GM12864 (cell line): ENCODE measurements around the gene TAF5L.

Experiments
- DNase-seq: peaks from one replicate; pipeline ENCODE4 v3.0.0-alpha.2; 2011; ENCODE audit warnings: low read depth
- H3K4me3 ChIP-seq: 2 replicates; pipeline ENCODE4 v1.5.1; 2011; ENCODE audit warnings: mild to moderate bottlenecking, low read depth, low read length, control low read depth
- TF ChIP-seq, protein P1 (sequence below): IDR thresholded peaks from 2 replicates; pipeline ENCODE4 v1.5.1; 2011; ENCODE audit warnings: low read depth, mild to moderate bottlenecking, moderate library complexity, low read length, control low read depth, inconsistent platforms; ENCODE audit errors: missing control alignments

TAF5L gene

DNA sequence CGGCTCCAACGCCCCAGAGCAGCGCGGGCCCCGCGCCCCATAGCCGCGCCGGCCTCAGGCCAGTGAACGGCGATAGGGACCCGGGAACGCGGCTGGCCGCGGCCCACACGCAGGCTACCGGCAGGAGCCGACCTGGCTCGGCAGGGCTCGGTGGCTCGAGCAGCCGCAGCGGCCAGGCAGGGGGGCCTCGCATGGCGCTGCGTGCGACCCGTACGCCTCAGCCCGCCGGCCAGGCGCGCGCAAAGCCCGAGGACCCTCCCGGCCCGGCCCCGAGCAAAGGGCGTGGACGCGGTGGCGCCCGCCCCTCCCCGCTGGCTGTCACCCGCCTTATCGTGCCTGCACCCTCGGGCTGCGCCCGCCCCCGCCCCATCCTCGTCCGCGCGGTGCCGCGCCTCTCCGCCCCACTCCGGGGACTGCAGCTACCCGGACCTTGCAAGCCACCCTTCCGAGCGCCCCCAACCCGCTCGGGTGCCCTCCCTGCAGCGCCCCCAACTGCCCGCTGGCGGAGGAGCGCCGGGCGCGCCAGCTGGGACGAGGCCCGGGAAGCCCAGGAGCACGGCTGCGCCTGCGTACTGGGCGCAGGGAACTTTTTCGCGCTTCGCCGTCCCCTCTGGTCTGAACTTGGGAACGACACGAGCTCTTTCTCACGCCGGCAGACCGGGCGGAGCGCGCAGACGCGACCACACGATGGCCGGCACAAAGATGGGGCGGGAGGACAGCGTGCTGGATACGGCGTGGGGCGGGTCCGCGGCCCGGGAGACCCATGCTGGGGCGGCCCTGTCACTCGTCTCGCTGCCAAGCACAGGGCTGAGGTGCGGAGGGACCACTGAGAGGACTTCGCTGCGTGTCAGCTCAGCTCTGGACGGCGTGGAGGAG, 67.2 kb downstream of the TAF5L start, which contains the start of gene ABCB10:
Gene ABCB10 (minus strand): TSS at position 248 of the 876 bp plus-strand sequence. CDS start 55 bp downstream, at position 193.
- peak; percentile 89 for DNase-seq
- peak within 1 kb of the TSS; percentile 69 for H3K4me3 ChIP-seq
- TF ChIP-seq, protein P1, sequence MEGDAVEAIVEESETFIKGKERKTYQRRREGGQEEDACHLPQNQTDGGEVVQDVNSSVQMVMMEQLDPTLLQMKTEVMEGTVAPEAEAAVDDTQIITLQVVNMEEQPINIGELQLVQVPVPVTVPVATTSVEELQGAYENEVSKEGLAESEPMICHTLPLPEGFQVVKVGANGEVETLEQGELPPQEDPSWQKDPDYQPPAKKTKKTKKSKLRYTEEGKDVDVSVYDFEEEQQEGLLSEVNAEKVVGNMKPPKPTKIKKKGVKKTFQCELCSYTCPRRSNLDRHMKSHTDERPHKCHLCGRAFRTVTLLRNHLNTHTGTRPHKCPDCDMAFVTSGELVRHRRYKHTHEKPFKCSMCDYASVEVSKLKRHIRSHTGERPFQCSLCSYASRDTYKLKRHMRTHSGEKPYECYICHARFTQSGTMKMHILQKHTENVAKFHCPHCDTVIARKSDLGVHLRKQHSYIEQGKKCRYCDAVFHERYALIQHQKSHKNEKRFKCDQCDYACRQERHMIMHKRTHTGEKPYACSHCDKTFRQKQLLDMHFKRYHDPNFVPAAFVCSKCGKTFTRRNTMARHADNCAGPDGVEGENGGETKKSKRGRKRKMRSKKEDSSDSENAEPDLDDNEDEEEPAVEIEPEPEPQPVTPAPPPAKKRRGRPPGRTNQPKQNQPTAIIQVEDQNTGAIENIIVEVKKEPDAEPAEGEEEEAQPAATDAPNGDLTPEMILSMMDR = peak; percentile 72

DNA sequence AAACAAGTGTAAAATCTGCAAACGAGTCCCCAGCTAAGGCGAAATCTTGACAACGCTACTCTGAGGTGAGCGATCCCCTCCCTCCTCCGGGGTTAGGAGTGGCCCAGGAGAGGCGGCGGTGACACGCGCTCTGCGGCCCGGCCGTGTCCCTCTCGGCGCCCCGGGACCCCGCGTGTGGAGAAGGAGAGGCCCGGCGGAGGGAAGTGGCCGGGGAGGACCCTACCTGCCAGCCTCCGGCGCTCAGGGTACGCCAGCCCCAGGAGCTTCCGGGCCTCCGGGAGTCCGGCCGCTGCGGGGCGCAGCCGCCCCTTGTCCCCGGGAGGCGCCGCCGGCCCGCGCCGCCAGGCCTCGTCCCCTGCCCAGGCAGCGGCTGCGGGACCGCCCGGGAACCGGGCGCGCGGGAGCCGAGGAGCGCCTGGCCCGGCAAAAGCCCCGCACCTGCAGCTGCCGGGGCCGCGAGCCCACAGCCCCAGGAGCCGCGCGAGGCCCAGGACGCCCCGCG, 68.0 kb downstream of the TAF5L start:
- H3K4me3 ChIP-seq = peak overlapping the region; percentile 69
- TF ChIP-seq, protein P1 = no peak
- DNase-seq = no peak

DNA sequence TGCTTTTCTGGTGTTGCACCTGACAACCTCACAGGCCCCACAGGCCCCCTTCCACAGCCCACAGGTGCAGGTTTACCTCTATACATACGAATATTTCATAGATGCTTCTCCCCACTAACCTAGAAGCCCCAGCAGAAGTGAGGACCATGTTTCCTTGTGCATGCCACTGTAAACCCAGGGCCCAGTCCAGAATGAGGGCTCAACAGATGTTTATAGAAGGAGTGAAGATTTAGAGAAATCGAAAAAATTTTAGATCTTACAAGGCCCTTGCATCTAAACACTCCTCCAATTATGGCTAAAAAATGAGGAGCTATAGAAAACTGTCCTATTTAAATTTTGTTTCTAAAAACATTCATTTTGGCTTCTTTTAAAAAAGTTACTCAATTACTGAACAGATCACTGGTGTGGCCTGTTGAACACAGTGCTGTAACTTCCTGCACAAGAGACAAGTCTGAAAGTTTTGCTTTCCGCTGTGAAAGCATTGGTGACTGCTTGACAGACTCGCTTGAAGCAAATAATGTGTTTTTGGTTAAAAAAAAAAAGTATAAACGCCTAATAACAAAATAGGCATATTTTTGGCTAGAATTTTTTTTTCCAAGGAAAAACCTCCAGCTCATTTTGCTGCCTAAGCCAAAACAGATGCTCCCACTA, 68.6 kb downstream of the TAF5L start:
- H3K4me3 ChIP-seq = peak overlapping the region; percentile 69
- peak; percentile 47 for DNase-seq
- TF ChIP-seq, protein P1 = no peak

DNA sequence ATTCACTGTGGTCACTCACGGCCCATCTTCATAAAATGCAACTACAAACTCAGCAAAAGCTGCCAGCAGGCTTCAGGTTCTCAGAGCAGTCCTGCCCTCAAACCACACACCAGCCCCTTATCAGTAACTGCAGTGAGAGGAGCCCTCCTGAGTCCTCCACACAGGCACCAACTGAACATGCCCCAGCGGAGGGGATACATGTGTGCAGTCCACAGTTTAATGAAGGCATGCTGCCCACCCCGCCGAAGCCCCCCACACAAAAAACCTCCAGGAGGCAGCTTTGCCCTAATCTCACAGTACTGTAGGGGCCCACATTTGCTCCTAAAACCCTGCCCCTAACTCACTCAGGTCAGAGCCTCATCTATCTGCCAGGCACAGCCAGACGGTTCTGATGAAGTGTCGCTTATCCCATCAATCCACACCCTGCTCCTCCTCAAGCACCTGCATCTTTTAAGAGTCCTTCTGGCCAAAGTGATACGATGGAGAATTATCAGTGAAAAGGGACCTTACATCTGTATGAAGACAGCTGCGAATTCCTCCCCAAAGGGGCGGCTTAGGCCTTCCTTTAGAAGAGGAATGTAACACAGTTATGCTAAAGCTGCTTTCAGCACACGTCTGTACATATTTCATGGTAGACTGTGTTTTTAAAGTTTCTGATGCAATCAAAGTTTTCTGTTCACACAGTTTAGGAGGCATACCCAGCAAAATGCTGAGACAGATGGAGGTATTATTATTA, 70.9 kb downstream of the TAF5L start:
- H3K4me3 ChIP-seq = no peak overlapping the region
- TF ChIP-seq, protein P1 = no peak
- no peak for DNase-seq

DNA sequence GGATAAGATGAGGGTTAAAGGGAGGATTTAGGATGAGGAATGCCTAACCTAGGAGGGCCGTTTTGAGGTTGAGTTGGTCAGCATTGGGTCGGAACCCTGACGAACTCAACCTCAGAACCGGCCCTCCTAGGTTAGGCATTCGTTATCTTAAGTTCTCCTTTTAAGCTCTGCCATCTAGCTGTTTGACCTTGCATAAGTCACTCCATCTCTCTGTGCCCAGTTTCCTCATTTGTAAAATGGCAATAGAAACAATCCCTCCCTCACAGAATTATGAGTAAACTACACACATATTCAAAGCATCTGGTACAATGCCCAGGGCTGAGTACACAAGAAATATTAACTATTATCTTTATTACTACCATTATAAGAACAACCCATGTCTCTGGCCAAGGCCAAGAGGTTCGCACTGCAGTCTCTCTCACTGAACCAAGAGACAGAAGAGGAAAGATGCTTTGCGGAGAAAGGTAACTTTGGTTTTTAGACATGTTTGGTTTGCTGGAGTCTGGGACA, 72.2 kb downstream of the TAF5L start:
- H3K4me3 ChIP-seq = no peak overlapping the region
- TF ChIP-seq, protein P1 = no peak
- no peak for DNase-seq

DNA sequence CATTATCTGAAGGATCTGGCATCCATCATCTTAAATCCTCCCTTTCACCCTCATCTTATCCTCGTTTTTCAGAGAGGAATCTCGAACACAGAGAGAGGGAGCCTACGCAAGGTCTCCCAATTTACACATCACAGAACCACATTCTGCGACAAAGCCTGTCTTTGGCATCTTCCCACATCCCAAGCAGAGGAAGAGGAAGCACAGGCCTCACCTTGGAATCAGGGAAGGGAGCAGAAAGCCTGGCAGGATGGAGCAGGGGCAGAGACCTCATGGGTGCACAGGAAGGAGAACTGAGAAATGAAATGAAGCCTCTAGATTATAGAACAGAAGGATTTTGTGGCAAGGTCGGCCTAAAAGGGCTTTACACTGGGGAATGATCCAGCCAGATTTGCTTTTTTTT, 73.2 kb downstream of the TAF5L start:
- TF ChIP-seq, protein P1 = no peak
- DNase-seq = no peak
- no peak overlapping the region for H3K4me3 ChIP-seq
